ENCODE measurements around the gene PIP5K1B.

- TF ChIP-seq CTCF (IDR thresholded peaks at IDR 0.05; ENCODE audit: poor library complexity) (no peak), EZH2 (IDR thresholded peaks at IDR 0.05; ENCODE audit: borderline replicate concordance) (no peak)
These were observed 93.4 kb downstream of the PIP5K1B start for GRCh38 chr9:68798423-68798822.

Data from hepatocyte (in vitro differentiated cells).